Prostate gland (tissue), 2 donors: ENCODE measurements around the gene TTBK1.

Source experiments
- CTCF ChIP-seq, 4 experiments: fragments of 200-600 bp in 2 of 4; fragments of 450-650 bp in 2 of 4; sonication (generic) in 2 of 4; IDR thresholded peaks; 1 replicate in 3 of 4; 2 replicates in 1 of 4; pipeline ENCODE4 v1.5.1; 2016 to 2019; ENCODE audit warnings: antibody characterized with exemption in 4 of 4, mild to moderate bottlenecking in 2 of 4, moderate library complexity in 2 of 4
- POLR2A ChIP-seq: fragments of 450-650 bp; IDR thresholded peaks from one replicate; pipeline ENCODE4 v1.6.1; 2016; ENCODE audit warnings: antibody characterized with exemption, mild to moderate bottlenecking
- POLR2AphosphoS5 ChIP-seq: sonication (generic); formaldehyde crosslinking; IDR thresholded peaks from one replicate; pipeline ENCODE4 v1.6.1; 2017; ENCODE audit warnings: antibody characterized with exemption

- TF ChIP-seq CTCF (IDR thresholded peaks at IDR 0.05) (peak in 3 of 4 experiments; percentile 55 to 82 (median 73)), POLR2A (no peak), POLR2AphosphoS5 (no peak)
Measured at GRCh38 chr6:43263314-43264178, 20.3 kb downstream of the TTBK1 start.
